VCaP (cell line): Measurements from ENCODE around the gene TANGO6.

Experiments used
- H3K27ac ChIP-seq: fragments of 450-650 bp; 2 replicates; pipeline ENCODE4 v1.5.1; 2017
- CTCF ChIP-seq: fragments of 450-650 bp; conservative IDR thresholded peaks from 2 replicates; pipeline ENCODE4 v1.5.1; 2017; ENCODE audit warnings: mild to moderate bottlenecking, moderate library complexity

TANGO6 gene

DNA sequence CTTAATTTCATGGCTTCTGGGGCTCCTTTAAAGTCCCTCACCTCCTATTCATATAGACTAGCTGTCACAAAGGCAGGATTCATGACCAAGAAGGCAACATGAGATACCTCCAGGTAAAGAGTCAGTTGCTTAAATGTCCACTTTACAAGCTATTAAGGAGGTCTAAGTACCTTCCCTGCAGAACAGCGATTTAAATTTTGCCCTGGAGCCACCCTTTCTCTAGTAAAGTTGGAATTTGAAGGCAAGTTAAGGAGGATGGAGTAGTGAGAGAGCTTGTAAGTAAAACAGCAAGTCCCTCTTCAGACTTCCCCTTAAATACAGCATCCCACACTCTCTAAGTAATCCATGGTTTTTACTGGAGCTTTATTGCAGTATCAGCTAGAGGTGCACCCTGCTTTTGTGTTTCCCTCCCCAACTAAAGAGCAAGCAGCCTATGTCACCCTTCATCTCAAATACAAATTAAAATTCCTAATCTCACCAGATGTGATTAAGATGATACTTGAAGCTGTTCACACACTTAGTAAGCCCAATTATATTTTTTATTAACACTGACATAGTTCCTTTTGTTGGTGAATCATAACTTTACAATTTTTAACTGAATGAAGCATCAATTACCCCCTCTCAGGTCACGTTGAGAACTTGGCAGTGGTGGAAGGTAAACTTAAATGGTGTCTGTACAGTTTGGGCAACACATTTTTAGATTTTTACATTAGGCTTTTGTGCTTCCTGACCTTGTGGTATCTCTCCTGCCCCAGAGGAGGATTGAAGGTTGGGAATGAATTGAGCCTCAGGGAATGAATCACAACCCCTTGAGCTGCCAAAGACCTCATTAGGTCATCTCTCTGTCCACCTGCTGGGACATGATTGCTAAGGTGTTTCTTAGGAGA lies 108.9 kb downstream of the TANGO6 start:
- no peak overlapping the region for H3K27ac ChIP-seq
- TF ChIP-seq CTCF: no peak

- no peak for TF ChIP-seq CTCF
These were observed 111.7 kb downstream of the TANGO6 start for GRCh38 chr16:68954911-68955635.

GRCh38 chr16:68960910-68961309 lies 117.6 kb downstream of the TANGO6 start:
- no peak overlapping the region for H3K27ac ChIP-seq
- no peak for TF ChIP-seq CTCF

More at GRCh38 chr16:68954911-68955635, 111.7 kb downstream of the TANGO6 start:
- H3K27ac ChIP-seq: no peak overlapping the region

DNA sequence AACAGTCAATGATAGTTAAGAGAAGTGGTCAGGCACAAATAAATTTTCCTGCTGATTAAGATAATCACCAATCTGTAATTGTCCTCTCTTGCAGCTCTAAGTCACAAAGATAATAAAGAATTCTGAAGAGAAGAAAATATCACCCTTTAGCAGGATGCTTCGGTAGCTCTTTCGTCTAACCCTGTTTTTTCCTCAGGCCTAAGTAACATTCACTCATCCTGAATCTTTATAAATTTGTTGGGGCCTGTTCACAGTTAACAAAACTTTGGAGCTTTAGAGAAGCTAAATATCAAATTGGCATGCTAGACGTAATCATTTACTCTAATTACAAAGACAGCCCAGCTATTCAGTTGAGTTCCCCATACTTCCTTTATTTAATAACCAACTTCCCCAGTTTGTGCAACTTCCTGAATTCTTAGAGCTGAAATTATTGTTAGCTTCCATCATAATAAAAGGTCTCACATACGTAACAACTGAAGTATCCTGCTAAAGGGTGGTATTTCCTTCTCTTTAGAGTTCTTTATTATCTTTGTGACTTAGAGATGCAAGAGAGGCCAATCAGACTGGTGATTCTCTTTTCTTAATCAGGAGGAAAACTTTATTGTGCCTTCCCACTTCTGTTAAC lies 118.6 kb downstream of the TANGO6 start:
- no peak overlapping the region for H3K27ac ChIP-seq
- no peak for TF ChIP-seq CTCF

GRCh38 chr16:68969338-68969737 lies 126.0 kb downstream of the TANGO6 start:
- TF ChIP-seq CTCF: no peak
- no peak overlapping the region for H3K27ac ChIP-seq

GRCh38 chr16:68972013-68972412 lies 128.7 kb downstream of the TANGO6 start:
- TF ChIP-seq CTCF: no peak
- H3K27ac ChIP-seq: no peak overlapping the region

GRCh38 chr16:68972720-68973119 lies 129.4 kb downstream of the TANGO6 start:
- no peak; the same call in 1 of the 2 replicates for TF ChIP-seq CTCF
- no peak overlapping the region for H3K27ac ChIP-seq
